Occipital lobe (tissue), 2 donors: Measurements from ENCODE around the gene EPHA4. TPM values are rescaled to one million over a fixed set of nuclear protein-coding genes. Genes with fewer than 3 reads are reported as not detected.

Experiments
- DNase-seq: peaks from one replicate; lab custom pipeline; 2025; lab: John Stamatoyannopoulos, UW
- total RNA-seq: library from RNA; depleted of rRNA; stranded (reverse); fragments of >200 nt; gene quantifications from one replicate; pipeline ENCODE4 v1.2.3, GENCODE V29; 2014

Gene EPHA4
- total RNA-seq, 1 donor from 2014 or later = 259 TPM

DNA sequence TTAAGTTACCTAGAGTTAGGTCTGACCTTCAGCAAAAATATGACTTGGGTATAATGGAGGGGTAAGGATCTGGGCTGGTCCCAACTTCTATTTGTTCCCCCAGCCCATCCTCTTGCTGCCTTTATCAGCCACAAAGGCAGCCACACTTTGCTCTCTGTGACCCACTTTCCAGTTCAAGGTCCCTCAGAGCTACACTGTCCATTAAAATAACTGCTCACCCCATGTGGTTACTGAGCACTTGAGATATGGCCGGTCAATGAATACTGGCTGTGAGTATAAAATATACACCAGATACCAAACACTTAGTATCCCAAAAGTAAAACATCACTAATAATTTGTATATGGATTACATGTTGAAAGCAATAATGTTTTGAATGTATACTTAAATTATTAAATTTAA, 67.2 kb downstream of the EPHA4 start:
- no peak for DNase-seq

DNA sequence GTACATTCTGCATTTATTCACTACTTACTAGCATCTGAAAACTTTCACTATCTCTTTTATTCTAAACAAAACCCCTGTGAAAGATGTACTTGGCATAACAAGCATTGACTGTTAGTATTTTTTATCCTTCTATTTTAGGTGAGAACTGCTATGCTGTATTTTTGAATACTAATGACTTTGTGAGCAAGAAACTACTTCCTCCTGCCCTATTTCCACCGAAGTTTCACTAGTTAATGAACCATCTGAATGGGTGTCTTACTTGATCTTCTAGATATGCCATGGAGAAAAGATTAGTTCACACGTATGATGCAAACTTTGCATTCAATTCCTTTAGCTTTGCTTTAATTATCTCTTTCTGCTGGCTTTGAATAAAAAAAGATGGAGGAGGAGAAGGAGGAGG, 68.1 kb downstream of the EPHA4 start:
- no peak for DNase-seq

DNA sequence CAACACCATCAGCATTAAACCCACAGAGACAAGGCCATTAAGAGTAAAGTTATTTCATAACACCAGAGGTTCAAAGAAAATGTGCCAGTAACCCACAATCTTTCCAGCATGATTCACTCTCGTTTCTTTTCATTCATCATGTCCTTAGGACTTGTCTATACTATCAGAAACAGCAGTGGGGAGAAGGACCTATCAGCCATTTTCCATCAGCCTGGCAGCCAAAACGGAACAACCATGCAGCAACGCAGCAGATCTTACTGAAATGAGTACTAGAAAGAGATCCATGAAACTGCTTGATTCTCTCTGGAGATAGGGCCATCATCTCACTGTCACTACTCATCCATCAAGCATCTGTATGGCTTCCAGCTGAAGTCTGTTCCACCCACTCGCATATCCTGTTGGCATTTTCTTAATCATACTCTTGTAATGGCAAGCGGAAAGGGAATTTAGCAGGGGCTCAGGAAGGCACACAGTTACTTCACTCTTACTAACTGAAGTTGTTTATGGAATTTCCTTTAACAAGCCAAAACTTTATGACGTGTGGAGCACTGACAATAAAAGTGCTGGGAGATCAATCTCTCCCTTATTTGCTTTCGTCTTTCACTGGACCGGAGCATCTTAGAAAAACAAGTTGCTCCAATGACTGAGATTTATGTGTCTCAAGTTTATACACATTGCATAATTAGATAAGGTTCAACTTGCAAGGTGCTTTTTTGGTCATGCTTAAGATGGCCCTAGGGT, 69.7 kb downstream of the EPHA4 start:
- no peak for DNase-seq

DNA sequence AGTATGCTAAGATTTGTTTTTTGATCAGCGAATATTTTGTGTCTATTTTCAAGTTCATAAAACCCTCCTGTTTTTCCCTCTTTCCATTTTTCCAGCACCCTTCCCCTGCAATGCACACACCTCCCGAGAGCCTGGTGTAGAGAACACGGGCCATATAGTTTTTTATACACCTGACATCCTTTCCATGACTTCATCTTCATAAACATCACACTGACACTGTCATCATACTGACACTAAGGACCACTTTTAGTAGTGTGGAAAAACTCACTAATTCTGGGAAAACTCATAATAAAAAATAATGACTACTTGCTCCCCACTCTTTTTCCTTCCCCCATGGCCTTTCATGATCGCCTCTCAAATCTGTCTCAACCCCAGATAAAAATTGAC, 70.2 kb downstream of the EPHA4 start:
- no peak for DNase-seq

DNA sequence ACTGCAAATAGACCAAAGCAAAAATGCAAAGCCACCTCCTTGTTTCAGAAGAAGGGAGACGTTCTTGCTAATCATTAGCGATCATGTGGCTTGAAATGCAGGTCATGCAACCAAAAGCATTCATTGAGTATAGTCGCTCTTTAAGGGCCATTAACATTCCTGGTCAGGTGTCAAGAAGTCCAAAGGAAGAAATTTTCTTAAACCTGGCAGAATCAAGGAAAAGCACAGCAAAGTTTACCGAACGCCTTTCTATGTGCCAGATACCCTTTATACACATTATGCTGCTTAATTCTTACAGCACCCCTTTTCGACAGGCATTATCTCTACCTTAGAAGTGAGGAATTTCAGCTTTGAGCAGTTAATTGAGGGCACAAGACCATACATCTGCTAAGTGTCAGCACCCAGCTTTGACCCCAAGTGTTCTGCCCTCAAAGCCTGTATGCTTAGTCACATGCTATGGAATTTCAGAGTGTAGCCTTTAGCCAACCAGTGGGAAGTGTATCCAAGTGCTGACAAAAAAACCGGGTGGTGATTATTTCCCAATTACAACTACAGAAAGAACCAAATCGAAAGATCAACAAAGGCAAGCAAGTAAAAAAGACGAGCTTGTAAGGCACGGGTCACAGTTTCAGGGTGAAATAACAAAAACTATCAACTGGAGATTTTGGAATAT, 70.8 kb downstream of the EPHA4 start:
- no peak for DNase-seq

DNA sequence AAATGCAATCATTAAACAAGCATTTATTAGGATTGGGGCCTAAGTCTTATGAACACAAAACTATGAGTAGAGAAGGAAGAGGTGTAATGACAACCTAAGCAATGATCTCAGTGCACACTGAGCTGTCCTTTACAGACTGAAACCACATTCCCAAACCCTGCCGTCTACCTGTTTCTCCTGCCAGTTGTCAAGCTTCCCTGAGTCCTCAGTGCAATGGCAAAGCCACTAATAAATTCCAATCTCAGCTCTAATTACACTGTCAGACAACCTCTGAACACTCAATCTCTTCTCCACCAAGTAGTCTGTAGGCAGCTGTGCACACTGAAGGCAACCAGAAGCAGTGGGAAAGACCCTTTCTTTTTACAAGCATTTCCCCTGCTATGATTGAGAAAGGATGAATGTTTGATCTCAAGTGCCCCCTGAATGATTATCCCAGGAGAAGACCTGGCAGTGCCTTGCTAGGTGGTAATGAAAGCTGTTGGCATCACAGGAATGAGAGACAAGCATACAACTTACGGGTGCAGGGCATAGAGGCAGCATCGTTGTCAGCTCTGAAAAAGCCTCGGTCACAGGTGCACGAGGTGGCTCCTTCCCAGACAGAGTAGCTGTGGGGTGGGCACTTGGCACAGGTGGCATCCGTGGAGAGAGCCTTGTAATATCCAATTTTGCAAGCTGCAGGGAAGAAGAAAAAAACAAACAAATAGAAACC, 71.4 kb downstream of the EPHA4 start:
- no peak for DNase-seq

DNA sequence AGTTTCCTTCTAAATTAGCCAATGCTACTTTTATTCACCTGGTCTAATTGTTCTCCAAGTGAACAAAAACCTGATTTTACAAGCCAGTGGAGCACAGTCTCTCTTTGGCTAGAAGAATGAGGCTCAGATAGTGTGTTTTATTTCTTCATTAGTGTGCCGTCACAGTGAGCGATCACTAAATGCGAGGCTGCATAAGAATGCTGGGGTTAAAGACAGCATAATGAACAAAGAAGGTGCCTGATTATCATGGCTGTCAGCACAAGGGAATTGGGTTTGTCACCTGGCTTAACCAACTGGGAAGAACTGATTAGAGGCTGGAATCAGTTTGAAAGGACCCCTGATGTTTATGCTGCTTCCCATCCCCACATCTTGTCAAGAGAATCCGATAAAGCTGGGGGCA, 76.4 kb downstream of the EPHA4 start:
- DNase-seq = no peak

DNA sequence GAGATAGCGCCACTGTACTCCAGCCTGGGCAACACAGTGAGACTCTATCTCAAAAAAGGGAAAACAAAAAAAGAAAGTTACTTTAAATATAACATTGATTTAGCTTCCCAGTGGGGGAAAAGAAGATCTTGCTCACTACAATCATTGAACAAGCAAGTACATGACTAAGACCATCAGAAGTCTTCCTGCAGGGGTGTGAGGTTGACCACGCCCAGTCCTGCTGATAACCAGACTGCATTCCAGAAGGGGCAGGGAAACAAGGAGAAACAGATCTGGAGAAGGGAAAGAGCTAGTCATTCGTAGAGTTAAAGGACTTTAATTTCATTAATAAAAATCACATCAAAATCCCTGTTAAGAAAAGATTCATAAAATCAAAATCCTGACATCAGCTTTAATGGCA, 77.5 kb downstream of the EPHA4 start:
- DNase-seq = no peak

DNA sequence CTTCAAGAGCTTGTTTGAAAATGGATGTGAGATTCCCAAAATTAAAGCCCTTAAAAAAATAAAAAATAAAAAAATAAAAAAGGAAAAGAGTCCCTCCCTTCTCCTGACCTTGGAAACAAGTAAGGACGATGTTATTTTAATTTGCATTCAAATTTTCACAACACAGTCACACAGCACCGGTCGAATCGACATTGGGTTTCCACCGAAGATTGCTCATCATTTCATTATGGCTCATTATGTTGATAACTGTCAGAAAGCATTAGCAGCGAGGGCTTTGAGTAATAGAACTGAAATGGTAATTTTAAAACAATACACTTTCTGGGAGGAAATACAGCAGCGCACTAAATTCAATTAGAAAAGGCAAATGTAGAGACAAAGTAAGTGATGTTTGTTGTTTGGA, 78.7 kb downstream of the EPHA4 start:
- DNase-seq = no peak

DNA sequence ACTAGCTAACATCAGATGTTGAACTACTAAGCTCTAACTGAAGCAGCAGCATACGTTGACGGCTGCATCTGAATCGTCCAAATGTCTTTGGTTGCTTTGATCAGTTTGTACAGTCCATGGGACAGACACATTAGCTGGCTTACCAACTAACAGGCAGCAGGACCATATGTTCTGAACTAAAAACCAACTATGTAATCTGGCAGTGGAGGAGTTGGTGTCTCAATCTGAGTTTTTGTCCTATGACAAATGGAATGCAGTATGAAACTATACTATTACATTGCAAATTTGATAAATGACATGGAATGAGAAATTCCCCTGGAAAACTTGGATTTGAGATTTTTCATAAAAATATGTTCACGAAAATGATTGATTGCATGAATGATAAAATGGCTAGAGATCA, 79.5 kb downstream of the EPHA4 start:
- DNase-seq = no peak

DNA sequence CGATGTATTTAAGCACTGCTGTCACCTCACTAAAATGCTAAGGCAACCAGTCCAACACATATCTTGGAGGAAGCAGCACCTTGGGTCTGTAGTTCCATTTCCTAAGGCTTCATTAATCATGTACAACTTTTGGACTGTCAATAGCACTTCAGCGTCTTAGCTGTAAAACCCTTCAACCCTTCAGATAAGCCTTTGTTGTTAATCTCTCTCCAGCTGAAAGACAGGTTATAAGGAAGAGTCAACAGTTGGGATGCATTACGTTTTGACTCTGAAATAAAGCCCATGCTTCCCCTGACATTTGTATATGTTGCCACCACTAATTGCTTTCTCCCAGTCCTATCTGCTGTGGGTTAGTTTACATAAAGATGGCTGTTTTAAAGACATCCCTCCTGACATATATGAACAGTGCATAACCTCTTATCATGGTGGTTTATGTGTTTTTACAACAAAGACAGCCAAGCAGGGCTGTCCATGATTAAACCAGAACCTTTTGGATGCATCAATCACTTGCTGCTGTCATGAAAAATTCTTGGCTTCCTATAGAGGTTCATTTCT, 81.5 kb downstream of the EPHA4 start:
- DNase-seq = no peak

DNA sequence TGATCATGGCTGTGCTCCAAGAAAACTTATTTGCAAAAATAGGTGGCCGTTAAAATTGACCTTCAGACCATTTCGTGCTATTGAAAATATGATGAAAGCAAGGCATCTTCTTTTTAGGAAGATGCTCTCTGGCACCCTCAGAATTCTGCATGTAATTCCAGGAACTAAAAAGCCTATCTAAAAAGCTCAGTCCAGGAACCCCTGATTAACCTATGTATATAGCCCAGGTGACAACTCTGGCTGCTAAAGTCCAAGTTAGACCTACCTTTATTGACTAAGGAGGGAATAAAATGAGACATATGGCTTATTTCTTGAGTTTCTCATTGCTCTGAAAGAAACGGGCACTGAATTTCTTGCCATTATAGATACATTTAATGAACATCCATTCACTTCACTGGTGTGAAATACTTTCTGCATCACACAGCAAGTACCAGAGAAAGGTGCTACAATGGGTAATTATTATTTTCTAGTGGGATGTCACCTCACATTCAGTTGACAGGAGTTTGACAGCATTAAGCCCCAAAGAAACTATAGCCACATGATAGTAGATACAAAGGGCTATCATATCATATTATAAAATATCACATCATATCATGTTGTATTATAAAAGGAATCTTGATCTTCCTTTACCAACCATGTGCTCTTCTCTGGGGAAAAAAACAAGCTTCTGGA, 83.8 kb downstream of the EPHA4 start:
- no peak for DNase-seq

DNA sequence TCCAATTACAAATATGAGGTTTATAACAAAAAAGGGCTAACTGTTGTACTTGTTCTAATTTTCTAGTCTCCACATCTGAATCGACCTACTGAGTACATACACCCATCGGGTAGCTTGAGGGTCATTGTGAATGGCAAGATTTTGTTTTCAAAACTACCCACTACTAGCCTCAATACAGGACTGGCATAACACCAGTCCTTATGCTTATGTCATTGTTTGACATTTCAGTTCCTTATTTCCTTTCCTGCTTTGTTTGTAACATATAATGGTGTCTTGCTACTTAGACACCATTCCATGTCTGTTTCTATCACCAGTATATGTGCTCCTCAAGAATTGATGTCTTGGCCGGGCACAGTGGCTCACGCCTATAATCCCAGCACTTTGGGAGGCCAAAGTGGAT, 86.0 kb downstream of the EPHA4 start:
- DNase-seq = no peak

DNA sequence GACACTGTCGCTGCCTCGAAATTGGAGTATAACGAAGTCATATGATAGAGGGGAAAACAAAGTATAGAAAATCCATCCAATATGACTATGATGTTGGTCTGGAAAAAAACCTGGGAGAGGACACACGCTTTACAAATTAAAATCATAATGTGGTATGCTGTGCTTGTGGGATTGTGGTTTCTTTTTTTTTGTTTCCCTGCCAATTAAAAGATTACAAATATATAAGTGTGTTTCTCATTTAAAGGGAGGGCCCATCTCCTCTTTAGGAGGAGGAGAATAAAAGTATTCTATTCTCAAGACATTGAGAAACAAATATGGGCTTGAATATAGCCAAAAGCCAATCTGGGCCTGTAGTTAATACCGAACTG, 86.6 kb downstream of the EPHA4 start:
- DNase-seq = no peak

DNA sequence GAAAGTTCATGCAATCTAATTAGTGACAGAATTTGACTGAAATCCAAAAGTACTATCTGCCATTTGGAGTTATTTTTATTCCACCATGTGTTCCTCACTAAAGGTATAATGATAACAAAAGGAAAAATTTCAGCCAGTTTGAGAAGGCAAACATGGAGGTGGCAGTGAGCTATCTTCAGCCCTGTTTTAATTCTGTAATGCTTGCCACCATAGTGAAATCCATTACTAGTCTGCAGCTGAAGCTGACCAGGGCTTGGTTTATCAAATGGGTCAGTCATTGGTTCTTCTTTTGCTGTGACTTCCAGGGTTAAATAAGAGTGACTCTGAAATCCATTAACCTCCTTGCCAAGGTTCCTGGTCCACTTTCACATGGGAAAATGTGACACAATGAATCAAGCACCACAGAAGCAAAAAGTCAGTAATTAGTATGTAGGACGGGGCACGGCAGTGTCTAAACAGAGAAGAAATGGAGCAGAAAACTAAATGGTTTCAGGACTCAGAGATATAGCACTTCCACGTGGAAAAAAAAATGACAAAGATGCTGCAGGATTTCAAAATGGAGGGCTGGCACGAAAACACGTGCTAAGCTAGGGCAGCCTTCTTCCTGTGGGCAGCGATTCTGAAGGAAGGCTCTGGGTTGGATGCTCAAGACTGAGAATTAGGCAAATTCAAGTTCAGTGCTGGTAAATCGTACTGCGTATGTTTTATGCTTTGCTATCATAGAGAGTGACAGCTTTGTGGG, 87.2 kb downstream of the EPHA4 start:
- DNase-seq = no peak

DNA sequence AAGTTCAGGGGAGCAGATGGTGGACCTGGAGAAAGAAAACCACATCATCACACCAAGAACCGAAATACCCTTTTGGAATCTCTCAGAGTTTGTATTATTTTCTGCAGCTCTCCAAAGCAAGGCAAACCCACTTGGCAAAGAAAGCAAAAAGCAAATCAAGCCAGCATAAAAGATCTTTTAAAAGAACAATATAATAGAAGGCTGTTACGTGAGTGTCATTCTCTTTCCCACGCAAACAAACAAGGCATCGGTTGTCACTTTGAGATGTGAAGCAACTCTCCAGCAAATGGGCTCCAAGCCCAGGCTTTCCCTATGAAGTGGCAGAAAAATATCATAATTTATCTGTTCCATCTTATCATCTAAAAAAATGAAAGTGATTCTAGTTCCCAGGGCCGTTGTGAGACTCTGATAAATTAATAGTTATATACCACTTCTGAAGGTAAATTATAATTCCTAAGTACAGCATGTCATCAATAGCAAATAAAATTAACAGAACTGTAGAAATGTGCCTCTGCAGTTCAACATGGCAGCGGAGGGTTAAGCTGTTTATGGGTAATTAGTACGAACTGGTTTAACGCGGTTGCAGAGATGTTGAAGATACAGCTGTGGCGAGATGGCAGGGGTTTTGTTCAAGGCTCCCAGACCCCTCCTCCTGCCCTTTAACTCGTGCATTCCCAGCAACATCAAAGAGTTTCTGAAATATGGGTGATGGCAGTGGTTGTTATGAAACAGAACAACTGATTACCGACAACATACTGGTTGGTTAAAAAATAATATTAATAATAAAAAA, 89.2 kb downstream of the EPHA4 start:
- DNase-seq = no peak

DNA sequence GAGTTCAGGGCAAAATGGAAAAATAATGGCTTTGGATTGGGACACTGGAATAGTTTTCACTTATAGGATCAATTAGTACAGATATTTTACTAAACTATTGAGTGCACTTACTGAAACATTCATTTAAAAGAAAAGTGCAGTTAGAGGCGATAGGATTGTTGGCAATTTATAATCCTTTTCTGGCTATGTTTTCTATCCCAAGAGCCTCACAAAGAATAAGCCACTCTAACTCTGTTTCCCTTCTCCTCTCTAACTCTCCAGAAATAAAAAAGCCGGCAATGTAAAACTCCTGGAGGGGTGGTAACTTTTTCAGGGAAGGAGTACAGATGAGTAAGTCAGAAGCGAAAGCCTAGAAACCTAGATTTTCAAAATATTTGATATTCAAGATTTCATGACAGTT, 91.3 kb downstream of the EPHA4 start:
- no peak for DNase-seq

DNA sequence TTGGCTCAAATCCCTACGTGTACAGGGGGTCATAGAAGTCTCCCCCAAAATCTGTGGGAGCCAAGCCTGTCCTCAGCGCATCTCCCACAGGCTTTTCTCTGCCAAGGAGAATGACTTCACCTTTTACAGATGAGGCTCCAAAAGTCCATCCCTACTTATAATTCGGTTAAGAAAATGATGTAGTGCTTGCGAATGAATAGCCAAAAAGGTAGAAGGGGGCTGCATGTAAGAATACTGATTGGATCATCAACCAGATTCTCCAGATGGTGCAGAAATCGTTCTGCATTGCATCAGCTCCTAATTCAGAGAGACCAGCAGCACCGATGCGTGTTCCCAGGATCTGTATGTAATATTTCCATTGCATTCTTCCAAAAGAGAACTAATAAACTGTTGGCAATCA, 91.9 kb downstream of the EPHA4 start:
- DNase-seq = no peak

DNA sequence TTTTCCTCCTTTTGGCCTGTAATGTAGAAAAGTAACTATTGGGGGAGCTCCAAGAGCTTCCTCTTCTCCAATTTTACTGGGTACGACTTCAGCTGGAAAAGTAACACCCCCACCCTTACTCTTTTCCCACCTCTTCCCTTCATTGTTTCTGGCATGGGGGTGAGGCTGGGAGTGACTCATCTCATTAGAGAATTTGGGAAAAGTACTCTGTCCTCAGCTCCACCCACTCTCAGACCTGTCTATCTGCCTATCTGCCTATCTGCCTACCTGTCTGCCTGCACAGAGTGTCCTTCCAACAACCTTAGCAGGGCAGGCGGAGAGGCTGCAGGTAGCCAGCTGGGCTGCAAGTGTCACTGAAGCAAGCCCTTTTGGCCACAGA, 93.6 kb downstream of the EPHA4 start:
- DNase-seq = no peak

DNA sequence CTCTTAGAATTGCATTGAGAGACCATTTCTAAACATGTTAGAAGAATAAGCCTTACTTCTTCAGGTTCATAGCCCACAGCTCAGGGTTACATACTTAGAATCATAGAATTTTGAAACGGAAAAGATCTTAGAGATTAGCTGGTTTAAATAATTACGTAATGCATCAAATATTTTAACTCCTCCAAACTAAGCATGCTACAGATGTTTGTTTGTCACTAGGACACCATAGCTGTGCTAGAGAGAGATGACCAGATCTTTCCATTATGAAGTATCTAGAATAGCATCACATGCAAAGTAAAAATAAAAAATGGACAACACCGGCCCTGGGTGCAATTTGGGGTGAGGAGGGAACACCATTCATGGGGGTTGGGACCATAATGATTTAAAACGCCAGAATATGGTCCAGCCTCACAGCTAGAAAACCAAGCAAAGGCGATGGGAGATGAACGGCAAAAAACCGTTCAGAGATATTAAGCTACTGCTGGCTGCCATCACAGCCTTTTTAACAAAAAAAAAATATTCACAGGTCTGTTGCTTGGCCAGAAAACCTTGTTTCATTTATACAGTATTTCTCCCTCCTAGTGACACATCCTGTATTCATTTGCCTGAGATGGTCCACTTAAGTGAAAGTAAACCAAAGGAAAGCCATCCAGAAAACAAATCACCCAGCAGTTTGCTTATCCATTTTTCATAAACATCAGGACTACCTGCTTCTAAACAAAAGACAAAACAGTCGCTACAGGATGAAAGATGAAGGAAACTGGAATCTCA, 94.2 kb downstream of the EPHA4 start:
- no peak for DNase-seq
